ENCODE results near the gene PDE8B.

The PDE8B gene

GRCh38 chr5:77325921-77326541 lies 115.6 kb downstream of the PDE8B start:
- no peak for DNase-seq (ENCODE audit: low read depth in 2 of 2)

DNA sequence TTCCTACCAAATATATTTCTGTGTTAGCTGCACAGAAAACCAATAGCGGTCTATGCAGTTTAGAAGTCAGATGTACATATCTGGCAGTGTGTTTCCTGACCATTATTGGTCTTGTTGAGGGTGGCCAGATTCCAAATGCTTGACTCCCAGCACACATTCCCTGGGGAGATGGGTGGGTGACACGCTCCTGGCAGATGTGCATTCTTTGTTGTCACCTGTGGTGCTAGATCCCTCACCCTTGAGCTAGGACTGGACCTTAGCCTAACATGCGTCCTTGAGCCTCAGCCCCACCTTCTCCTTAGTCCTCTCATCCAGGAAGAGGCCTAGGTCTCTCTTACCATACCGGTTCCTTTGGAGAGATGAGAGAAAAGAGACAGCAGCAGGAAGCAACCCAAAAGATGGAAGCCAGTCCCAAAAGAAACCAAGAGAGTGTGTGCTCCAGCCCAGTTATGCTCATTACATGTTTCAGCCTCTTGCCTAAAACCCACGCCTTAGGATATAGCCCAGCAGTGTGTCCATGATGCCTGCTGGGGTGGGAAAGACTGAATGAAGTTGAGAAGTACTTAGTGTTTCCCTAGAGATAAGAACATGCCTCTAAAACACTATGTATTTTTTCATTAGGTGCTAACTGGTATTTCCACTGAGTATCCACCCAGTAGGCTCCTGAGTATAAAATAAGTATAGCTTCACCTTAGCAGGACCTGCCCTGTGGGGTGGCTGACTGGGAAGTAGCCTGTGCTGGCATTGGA lies 116.7 kb downstream of the PDE8B start:
- DNase-seq (ENCODE audit: low read depth in 2 of 2): no peak

- DNase-seq (ENCODE audit: low read depth in 2 of 2): no peak
Measured at GRCh38 chr5:77328930-77329647, 118.6 kb downstream of the PDE8B start.

DNA sequence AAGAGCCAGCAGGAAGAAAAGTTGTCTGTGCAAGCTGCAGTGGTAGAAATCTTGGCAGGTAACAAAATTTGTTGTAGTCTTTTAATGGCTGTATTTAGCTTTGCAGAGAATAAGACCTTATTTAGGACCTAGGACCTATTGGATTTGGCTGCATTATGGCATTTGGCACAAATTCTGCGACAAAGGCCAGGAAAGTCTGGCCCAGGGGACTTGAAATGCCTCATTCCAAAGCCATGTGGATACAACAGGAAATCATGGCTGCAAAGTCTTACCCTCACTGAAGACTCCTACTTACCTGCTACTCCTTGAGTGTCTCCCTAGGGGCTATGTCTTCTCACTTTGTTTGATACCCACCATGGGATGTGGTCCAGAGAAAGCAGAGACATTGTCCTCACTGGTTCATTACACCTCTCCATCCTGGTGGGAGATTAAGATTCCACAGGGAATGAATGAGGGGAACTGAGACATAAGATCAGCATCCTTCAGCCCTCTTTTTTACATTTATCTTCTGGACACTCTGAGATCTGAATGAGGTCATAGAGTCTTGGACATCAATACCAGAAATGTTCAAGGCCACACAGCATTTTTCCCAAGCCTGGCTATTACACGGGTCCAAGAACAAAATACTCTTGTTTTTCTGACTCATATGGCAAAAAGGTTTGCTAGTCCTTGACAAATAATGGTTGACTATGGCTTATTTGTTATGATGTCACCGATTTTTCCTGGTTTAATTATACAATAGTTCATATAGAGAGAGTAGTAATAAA lies 119.4 kb downstream of the PDE8B start:
- no peak for DNase-seq (ENCODE audit: low read depth in 2 of 2)

DNA sequence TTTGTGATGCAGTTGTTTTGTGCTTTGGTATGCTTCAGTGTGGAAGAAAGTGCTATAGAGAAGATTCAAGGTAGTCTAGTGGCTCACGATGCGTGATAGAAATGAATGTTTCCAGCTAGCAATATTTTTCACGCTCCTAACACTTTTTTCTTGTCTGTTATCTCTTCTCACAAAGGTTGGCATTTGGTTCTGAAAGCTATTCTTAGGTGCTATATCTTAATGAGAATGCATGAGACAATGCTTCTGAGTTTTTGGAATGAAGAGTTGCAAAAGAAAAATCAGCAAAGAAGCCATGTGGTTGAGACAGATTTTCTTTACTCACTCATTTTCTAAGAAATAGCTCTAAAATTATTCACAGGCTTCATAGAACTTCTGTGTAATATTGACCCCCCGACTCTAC lies 122.6 kb downstream of the PDE8B start:
- DNase-seq (ENCODE audit: low read depth in 2 of 2): no peak

GRCh38 chr5:77333451-77334123 lies 123.1 kb downstream of the PDE8B start:
- DNase-seq (ENCODE audit: low read depth in 2 of 2): no peak

- no peak for DNase-seq (ENCODE audit: low read depth in 2 of 2)
Measured at GRCh38 chr5:77337246-77337645, 126.8 kb downstream of the PDE8B start.

- DNase-seq (ENCODE audit: low read depth in 2 of 2): no peak
Measured at GRCh38 chr5:77337686-77338085, 127.2 kb downstream of the PDE8B start.

GRCh38 chr5:77339337-77339890 lies 128.9 kb downstream of the PDE8B start:
- DNase-seq (ENCODE audit: low read depth in 2 of 2): no peak

GRCh38 chr5:77343165-77343564 lies 132.7 kb downstream of the PDE8B start:
- no peak for DNase-seq (ENCODE audit: low read depth in 2 of 2)

- DNase-seq (ENCODE audit: low read depth in 2 of 2): no peak
Measured at GRCh38 chr5:77347435-77348098, 137.1 kb downstream of the PDE8B start.

DNA sequence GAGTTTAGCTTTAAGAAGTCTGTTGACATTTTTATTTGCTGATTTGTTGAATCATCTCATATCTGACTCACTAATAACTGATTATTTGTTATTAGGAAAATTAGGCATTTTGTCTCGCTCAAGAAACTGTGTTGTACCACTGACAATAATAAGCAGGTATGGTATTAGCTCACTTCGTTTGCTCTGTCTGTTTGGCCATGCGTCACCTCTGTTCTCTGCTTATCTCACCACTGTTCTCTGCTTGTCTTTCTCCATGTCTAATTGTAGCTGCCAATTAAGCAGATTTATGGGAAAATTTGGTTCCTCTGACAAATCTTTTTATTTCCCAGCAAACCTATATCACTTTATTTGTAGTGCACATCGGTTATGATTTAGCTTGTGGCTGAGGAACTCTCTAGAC lies 142.8 kb downstream of the PDE8B start:
- DNase-seq (ENCODE audit: low read depth in 2 of 2): no peak

DNA sequence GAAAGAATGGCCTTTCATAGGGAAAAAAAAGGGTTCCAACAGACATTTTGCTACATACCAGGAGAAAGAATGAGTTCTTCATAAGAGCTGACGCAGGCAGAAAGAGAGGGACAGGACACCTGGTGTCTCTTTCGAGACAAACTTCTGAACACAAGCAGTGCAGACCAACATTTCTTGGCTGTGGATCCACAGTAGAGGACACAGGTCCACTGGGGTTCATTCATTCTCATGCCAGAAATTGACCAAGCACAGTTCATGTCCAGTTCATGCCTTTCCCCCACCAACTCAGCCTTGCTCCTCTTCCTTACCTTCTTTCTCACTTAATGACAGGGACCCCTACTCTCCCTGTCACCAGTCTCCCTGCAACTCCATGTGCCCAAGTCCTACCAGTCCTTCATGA lies 144.0 kb downstream of the PDE8B start:
- DNase-seq (ENCODE audit: low read depth in 2 of 2): no peak

DNA sequence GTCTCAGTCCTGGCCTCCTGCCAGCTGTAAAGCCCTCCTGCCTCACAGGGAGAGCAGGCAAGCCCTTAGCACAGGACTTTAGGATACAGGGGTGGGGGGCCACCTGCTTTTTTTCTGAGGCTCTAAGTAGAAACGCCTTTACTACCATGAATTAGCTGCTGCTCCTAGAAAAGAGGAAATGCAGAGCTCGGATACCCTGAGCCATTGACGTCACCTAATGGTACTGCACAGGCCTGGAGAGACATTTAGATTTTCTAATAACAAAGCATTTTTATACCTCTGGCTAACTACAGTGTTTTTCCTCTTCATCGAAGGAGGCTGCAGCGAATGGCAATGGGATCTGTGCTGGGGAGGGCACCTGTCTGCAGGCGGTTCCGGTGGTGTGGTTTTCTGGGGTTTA lies 144.6 kb downstream of the PDE8B start:
- no peak for DNase-seq (ENCODE audit: low read depth in 2 of 2)

DNA sequence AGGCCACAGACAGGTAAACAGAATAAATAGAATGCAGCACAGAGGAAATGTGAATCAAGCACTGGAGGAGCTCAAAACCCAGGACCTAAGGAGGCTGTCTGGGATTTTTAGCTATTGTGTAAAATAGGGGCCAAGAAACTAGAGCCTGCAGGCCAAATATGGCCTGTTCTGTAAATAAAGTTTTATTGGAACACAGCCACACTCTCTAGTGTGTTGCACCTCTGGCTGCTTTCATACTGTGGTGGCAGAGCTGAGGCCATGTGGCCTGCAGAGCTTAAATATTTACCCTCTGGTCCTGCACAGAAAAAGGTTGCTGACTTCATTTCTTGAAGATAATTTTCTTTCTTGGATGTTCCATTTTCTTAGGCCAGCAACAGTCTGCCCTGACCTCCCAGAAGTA lies 145.3 kb downstream of the PDE8B start:
- no peak for DNase-seq (ENCODE audit: low read depth in 2 of 2)

DNA sequence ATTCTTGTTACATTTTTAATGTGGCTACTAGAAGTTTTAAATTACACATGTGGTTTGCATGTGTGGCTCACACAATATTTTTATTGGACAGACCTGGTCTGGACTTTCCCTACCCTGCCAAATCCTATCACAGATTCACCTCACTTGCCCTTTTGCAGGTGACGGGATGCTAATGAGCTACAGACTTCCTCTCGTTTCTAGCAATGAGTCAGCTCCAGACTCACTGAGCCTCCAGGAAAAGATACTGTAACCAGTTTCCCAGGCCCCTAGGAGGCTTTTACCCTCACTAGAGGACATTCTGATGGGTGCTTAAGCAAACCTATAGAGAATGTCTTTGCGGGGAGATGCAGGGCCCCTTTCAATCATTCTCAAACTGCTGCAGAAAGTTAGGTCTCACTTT lies 146.3 kb downstream of the PDE8B start:
- peak in 1 of 2 donors; percentile 14 for DNase-seq (ENCODE audit: low read depth in 2 of 2)

GRCh38 chr5:77358255-77359205 lies 148.1 kb downstream of the PDE8B start:
- DNase-seq (ENCODE audit: low read depth in 2 of 2): no peak

- no peak for DNase-seq (ENCODE audit: low read depth in 2 of 2)
Measured at GRCh38 chr5:77359231-77359630, 148.8 kb downstream of the PDE8B start.

DNA sequence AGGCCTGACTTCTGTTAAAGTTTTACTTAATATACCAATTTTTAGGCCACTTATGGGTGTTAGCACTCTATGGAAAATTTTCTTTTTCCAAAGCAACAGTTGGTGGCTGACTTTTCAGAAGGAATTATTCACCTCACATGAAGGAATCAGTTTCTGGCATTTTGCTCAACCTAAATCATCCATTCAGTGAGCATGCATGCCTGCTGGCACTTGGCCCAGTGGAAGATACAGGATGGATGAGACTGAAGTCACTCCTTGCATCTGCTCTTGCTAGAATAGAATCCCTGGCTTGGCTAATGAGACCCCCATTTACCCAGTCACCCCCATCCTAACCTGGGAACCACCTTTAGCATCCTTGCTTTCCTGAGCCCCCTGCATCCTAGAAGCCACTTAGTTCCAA lies 149.9 kb downstream of the PDE8B start:
- no peak for DNase-seq (ENCODE audit: low read depth in 2 of 2)

GRCh38 chr5:77360973-77361372 lies 150.5 kb downstream of the PDE8B start:
- no peak for DNase-seq (ENCODE audit: low read depth in 2 of 2)
